Middle frontal gyrus (tissue), 1 donor: ENCODE results near the gene OXSR1.
"Not testable (repeated sequence)": the region's sequence is repeated elsewhere in the genome, so short reads cannot be mapped to it uniquely, and the experiment has no call there.

ENCODE experiments used
- DNase-seq: peaks from one replicate; pipeline ENCODE4 v3.0.0-alpha.2; 2015; ENCODE audit warnings: low spot score; ENCODE audit errors: extremely low spot score

The OXSR1 gene

DNA sequence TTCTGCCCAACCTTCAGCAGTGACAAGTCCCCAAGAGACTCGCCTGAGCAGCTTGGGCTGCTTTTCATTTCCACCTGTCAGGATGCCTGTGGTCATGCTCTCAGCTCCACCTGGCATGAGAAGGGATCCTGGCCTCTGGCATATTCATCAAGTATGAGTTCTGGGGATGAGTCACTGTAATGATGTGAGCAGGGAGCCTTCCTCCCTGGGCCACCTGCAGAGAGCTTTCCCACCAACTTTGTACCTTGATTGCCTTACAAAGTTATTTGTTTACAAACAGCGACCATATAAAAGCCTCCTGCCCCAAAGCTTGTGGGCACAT lies 23.4 kb upstream of the OXSR1 start:
- DNase-seq = no peak

DNA sequence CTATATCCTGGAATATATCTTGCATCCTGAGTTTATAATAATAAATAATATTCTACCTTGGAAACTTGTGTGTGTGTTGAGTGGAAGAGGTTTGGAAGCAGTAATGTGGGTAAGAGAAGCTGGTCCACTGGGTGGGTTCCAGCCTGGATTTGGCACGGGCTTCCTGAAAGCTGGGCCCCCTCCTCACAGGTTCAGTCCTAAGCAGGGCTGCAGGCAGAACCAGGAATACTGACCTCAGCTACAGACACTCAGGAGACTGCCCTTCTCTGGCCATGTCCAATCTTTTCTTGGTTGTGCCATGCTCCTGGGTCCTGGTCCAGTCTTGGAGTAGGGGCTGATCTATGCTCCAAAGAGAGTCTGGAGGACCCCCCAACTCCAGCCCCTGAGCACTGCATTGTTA lies 22.4 kb upstream of the OXSR1 start:
- no peak for DNase-seq

GRCh38 chr3:38143511-38143910 lies 21.8 kb upstream of the OXSR1 start:
- DNase-seq = no peak

DNA sequence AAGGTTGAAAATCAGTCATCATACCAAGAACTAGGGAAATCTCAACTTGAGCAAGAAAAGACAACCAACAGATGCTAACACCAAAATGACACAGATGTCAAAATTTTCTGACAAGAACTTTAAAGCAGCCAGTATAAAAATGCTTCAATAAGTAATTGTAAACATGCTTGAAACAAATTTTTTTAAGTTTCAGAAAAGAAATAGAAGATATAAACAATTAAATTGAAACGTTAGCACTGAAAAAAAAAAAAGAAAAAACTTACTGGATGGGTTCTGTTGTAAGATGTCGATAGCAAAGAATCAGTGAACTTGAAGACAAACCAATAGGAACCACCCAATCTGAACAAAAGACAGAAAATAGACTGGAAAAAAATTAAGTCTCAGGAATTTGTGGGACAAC lies 18.8 kb upstream of the OXSR1 start:
- no peak for DNase-seq

DNA sequence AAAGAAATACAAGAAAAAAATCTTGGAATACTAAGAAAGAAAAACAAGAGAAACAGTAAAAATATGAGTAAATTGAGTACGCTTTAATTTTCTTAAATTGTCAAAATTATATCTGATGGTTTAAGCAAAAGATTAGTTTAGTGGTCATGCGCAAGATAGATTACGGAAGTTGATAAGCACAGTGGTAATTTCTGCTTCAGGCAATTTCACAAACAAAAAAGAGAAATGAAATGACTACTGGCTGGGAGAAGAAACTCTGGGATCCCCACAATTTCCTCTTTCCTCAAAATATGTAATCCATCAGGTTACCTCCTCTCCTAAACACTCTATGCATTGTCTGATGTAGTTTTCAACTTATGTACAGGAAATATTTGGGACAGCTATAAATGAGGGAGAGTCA lies 17.9 kb upstream of the OXSR1 start:
- DNase-seq = no peak

DNA sequence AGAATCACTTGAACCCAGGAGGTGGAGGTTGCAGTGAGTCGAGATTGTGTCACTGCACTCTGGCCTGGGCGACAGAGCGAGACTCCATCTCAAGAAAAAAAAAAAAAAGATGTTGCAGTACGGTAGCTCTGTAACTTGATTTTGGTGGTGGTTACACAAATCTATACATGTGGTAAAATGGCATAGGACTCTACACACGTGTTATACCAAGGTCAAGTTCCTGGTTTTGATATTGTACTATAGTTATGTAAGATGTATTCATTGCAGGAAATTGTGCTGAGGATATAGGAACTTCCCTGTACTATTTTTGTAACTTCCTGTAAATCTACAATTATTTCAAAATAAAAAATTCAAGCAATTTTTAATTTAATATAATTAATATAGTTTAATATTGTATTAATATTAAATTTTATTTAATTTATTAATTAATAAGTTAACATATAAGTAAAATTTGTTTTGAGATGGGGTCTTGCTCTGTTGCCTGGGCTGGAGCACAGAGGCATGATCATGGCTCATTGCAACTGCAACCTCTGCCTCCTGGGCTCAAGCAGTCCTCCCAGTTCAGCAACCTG lies 16.9 kb upstream of the OXSR1 start:
- no peak for DNase-seq

DNA sequence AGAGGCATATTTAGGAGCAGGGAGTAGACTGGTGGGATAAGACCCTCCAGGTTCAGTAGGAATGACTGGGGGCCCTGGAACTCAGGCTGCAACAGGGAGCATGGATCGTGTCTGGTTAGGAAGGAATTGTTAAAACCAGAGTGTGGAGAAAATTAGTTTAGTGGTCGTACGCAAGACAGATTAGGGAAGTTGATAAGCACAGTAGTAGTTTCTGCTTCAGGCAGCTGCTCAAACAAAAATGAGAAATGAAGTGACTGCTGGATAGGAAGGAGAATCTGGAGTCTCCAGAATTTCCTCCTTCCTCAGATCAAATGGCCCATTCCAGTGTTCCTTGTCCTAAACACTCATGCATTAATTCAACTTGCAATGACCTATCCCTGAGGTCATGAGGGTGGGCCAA lies 15.6 kb upstream of the OXSR1 start:
- DNase-seq = no peak

- DNase-seq = no peak
These were observed 14.4 kb upstream of the OXSR1 start for GRCh38 chr3:38150780-38151528.

- no peak for DNase-seq
These were observed 13.6 kb upstream of the OXSR1 start for GRCh38 chr3:38151667-38152265.

- no peak for DNase-seq
These were observed 12.7 kb upstream of the OXSR1 start for GRCh38 chr3:38152609-38153008.

DNA sequence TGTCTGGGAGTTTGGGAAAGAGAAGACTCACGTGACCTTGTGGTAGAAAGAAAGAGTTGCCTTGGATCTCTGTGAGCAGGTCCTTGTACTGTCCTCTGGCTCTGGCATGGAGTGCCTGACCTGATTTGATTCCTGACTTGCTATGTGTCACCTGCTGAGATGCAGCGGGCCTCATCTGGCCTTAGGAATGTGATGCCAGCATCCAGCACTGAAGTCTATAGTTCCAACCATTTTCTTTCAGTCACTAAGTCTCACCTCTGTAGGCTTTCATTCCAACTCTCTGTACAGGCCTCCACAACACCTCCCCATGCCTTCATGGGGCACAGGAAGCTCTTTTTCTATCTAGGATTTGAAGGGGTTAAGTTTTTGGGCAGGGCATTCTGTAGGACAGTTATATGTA lies 12.1 kb upstream of the OXSR1 start:
- DNase-seq = no peak

DNA sequence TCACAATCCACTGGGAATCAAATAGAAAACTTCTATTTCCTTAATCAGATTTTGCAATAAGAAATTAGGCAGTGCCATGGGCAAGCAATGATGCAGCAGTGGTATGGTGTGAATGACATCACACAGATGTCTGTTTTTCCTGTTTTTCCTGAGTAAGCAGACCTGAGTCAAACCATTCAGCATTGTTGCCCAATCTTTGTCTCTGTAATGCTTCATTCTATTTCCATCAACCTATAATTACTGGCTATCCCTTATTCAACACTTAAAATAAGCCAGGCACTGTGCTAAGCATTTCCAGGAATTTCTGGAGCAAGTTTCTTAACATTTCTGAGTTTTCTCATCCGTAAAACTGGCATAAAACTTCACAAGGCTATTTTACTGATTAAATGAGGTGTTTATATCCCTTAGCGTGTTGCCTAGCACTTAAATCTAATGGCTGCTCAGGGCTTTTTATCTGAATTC lies 11.3 kb upstream of the OXSR1 start:
- no peak for DNase-seq

DNA sequence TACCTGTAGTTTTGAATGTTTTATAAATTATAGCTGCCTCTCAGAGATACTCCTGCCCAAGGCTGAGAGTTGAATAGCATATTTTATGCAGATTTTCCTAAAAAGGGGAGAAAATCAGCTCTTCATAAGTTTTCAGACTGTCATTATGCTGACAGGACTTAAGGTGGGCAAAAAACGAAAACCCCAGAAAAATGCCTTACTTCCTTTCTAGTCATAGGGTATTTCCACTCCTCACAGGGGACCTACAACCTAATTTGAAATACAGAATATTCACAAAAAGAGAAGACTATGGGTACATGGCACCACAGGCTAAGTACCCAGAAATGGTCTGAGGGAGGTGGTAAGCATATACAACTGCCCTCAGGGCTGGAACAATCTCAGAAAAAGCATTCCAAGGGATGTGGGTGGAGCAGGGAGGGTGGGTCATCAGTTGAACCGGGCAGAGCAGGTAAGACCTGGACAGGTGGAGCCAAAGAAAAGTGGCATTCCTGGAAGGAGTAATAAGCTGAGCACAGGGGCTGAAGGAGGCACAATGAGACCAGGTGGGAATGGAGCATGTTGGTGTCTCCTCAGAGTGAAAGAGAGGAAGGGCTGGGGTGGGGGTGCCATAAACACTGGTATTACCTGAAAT lies 10.6 kb upstream of the OXSR1 start:
- no peak for DNase-seq

GRCh38 chr3:38155825-38156224 lies 9.5 kb upstream of the OXSR1 start:
- DNase-seq = no peak

DNA sequence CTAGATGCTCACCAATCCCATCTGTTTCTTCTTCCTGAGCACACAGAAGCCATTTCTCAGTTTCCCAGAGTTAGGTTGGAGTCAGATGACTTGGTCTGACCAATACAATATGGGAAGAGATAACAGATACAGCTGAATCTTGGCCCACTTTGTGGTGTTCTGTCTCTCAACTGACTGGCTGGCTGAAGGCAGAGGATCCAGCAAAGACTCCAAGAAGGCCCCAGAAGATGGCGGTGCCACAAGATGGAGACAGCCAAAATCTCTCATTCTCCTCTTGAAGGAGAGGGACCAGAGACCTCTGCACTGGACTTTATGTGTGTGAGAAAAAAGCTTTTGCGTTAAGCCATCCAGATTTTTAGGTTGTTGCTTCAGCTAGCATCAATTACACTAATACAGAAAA lies 8.2 kb upstream of the OXSR1 start:
- no peak for DNase-seq

- DNase-seq = no peak
These were observed 7.7 kb upstream of the OXSR1 start for GRCh38 chr3:38157595-38157994.

- no peak for DNase-seq
These were observed 6.9 kb upstream of the OXSR1 start for GRCh38 chr3:38158472-38158871.

GRCh38 chr3:38160704-38161103 lies 4.6 kb upstream of the OXSR1 start:
- DNase-seq = not testable (repeated sequence)

- no peak for DNase-seq
These were observed 2.1 kb upstream of the OXSR1 start for GRCh38 chr3:38163117-38163840.

- no peak for DNase-seq
These were observed 1.3 kb upstream of the OXSR1 start for GRCh38 chr3:38163841-38164642.

GRCh38 chr3:38164643-38164951 lies 740 bp upstream of the OXSR1 start:
- DNase-seq = no peak
